GM18867 (cell line): ENCODE results near the gene DHX40.
"Not testable (repeated sequence)": the region's sequence is repeated elsewhere in the genome, so short reads cannot be mapped to it uniquely, and the experiment has no call there.

Source experiments
- ATAC-seq: cut with Tn5 transposase; IDR thresholded peaks from one replicate; pipeline ENCODE4 v1.9.1; 2021; ENCODE audit warnings: mild to moderate bottlenecking, moderate library complexity; ENCODE audit not compliant: unreplicated experiment

DHX40 gene

DNA sequence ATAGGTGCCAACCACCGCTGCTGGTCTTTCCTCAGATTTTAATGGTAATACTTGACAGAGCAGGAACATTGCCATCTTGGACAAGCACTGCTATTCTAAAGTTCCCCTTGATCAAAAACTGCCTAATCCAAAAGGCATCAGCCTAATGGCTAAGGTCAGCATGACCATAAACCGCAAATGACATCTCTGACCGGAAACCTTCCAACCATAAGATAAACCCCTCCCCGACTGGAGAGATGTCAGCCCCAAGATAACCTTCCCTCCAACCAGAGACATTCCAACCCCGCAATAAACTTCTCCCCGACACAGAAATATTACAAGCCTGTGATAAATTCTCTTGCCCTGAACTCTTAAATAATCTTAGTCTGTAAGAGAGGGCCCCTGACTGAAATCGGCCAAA is 7.4 kb upstream of the DHX40 start:
- ATAC-seq = no peak

DNA sequence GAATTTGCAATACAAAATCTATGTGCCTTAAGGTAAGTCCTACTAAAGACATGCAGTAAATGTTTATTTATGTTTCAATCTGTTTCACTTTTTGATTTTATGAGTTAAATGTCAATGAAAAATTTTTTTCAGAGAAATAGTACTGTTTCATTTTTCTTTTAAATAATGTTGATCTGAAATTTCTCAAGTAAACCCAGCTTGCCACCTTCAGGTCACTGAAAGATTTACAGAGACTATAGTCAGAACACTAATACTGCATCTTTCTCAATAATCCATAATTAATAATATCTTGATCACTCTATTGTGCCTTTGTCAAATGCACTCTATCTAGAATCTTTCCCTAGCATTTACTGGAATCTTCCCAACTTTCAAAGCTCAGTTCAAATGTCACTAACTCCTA is 6.5 kb upstream of the DHX40 start:
- ATAC-seq = no peak

DNA sequence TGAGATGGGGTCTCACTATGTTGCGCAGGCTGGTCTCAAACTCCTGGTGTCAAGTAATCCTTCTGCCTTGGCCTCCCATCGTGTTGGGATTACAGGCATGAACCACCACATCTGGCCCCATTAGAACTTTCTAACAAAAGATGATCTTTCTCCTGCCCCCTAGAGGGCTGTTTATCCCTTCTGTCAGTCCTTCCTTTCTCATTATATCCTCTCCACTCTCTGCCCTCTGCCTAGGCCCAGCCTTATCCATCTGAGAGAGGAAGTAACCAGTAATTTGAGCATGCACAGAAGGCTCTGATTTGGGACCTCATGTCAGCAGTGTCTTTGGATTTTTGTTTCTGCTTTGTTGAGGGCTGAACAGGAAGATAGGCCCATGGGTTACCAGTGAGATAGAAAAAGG is 4.4 kb upstream of the DHX40 start:
- no peak for ATAC-seq

DNA sequence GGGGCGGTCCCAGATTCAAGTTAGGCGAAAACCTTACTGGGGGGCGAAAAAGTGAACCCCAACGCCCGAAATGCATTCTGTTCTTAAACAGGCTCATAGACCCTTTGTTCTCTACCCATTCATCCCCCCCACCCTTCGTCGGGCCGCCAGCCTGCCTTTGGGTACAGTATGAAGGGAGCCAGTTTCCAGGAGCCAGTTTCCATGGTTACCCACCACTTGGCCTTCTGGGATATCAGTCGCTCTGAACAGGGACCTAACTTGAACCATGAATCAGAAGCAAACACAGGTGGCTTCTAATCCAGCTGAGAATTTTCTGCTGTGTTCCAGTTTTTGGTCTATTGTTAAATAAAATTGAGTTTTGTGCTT is 532 bp downstream of the DHX40 start:
- ATAC-seq = peak; percentile 38

DNA sequence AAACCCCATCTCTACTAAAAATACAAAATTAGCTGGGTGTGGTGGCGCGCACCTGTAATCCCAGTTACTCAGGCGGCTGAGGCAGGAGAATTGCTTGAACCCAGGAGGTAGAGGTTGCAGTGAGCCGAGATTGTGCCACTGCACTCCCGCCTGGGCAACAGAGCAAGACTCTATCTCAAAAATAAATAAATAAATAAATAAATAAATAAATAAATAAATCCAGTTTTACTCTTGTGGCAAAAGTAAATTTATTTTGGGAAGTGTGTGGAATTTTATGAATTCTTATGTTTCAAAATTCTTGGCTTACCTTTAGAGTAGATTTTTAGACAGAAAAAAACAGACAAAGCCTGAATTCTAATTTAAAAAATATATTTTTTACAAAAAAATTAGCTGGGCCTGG is 3.7 kb downstream of the DHX40 start:
- not testable (repeated sequence) for ATAC-seq

DNA sequence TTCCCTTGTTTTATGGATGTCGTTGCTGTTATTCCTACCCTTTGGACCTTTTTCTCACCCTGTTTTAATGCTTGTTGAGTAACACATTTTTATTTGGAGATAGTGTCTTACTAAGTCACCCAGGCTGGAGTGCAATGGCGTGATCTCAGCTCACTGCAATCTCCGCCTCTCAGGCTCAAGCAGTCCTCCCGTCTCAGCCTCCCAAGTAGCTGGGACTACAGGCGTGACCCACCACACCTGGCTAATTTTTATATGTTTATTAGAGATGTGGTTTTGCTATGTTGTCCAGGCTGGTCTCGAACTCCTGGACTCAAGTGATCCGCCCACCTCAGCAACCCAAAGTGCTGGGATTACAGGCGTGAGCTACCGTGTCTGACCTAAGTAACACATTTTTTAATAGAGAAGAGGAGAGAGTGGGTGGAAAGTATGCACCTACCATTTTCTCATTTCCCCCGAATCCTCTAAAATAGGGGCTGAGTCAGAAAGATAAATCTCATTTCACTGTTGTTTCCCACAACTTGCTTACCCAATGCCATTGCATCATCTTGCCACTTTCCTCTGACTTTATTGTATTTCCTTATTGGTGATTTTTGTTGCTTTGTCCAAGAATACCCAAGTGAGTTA is 7.0 kb downstream of the DHX40 start:
- ATAC-seq = no peak

DNA sequence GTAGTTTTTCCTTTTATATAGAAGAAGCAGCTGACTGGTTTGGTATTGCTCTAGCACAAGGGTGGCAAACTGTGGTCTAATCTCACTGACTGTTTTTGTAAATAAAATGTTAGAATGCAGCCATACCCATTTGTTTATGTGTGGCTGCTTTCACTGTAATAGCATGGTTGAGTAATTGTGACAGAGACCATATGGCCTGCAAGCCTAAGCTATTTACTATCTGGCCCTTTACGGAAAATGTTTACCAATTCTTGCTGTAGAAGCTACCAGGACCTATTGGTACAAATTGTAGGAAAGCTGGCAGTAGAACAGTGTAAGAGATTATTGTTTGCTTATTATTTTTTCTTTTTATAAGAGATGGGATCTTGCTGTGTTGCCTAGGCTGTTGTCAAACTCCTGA is 18.8 kb downstream of the DHX40 start:
- not testable (repeated sequence) for ATAC-seq

DNA sequence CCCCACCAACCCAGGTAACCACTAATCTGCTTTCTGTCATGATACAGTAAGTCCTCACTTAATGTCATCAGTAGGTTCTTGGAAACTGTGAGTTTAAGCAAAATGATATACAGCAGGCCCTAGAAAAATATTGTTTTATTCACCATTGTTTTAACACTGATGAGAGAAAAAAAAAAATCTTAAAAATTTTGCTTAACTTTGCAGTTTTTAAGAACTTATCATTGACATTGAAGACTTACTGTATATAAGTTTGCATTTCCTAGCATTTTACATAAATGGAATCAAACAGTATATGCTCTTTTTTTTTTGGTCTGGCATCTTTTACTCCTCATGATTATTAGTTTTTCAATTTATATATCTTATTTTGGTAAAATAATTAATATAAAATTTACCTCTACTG is 34.8 kb downstream of the DHX40 start:
- ATAC-seq = no peak

DNA sequence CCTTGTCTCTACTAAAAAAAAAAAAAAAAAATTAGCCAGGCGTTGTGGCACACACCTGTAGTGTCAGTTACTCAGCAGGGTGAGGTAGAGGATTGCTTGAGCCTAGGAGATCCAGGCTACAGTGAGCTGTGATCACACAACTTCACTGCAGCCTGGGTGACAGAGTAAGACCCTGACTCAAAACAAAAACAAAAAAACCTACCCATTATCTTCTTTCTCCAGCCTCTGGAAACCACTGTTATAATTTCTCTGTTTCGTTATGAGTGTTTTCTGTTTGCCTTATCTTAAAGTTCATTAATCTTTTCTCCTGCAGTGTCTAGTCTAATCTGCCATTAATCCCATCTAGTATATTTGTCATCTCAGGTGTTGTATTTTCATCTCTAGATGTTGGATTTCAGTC is 35.7 kb downstream of the DHX40 start:
- ATAC-seq = no peak

DNA sequence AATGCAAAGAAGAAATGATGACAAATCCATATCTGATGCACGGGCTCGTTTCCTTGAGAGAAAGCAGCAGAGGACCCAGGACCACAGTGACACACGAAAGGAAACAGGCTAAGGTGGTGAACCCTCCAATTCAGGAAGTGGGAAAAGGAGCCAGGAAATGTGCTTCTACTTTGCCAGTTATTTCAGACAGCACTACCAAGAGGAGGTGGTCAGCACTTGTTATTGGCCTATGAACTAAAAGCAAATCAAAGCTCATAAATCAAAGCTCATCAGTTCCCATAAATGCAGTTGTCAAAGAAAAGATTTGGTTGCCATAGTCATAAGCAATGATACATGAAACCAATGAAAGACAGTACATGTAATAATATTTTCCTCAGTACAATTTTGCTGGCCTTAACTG is 41.7 kb downstream of the DHX40 start:
- ATAC-seq = no peak

DNA sequence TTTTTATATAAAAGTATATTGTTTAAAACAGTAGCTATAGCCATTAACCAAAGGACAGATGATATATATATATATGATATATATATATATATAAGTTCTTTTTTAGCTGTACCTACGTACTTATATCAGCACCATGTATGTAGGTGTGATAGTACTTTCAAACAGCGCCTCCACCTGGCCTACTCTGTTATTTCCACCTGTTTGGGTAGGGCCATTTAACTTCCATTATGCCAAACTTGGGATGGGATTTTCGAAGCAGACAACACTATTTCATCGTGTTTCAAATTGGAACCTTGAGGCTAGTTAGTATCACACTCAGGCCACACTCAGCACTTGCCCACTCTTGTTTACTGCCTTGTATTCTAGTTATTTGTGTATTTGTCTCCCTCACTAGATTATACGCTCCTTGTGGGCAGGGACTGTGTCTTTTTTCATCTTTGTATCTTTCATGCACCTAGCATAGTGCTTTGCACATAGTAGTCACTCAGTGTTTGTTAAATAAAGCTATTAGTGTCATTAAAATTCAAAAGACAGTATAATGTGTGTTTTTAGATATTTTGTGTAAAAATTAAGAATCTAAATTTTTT is 42.5 kb downstream of the DHX40 start:
- ATAC-seq = no peak

DNA sequence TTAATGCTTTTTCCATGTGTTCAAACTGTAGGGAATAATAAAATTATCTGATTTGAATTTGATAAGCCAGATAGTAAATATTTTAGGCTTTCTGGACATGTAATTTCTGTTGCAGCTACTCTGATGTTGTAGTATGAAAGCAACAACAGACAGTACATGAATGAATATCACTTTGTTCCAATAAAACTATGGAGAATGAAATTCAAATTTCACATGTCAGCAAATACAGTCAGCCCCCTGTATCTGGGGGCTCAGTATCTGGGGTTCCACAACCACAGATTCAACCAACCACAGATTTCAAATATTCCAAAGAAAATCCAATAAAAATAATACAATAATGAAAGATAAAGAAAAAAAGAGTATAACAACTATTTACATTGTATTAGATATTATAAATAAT is 46.1 kb downstream of the DHX40 start:
- no peak for ATAC-seq

DNA sequence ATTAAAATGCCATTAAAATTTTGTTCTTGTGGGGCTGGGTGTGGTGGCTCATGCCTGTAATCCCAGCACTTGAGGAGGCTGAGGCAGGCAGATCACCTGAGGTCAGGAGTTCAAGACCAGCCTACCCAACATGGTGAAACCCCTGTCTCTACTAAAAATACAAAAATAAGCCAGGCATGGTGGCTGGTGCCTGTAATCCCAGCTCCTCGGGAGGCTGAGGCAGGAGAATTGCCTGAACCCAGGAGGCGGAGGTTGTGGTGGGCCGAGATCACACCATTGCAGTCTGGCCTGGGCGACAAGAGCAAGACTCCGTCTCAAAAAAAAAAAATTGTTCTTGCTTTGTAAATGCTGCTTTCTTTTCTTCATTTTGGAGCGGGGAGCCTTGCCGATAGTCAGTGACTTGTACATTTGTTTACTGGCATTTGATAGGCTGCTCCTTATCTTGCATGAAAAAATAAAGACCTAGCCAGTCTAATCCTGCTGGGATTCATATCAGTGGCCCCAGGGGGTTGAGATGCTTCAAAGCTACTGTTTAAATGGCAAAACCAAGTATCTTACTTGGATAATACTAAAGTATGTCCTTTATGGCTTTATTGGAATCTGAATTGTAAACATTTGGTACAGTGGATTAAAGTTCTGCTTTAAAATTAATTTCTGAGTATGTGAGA is 51.0 kb downstream of the DHX40 start:
- no peak for ATAC-seq

DNA sequence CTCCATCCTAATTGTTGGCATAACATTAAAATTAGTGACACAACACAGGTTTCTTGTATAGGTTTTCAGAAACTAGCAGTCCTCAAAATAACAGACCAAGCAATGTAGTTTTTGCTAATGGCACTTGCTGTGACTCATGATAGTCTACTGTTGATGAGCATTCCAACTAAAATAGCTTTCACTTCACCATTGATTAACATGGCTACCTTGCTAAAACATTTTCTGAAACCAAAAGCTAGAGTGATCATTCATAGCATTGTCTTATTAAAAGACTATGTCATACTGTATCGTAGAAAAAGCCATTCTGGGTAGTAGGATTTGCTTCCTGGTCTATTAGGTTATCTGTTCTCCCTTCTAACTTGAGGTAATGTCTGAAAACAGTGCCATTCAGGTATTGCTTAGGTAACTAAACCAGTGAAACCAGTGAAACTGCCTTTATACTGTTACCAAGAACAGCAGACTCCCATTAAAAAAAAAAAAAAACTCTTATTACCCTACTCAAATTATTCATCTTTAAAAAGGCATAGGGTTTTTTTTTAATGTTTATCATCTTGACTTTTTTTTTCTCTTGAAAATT is 51.8 kb downstream of the DHX40 start:
- no peak for ATAC-seq

DNA sequence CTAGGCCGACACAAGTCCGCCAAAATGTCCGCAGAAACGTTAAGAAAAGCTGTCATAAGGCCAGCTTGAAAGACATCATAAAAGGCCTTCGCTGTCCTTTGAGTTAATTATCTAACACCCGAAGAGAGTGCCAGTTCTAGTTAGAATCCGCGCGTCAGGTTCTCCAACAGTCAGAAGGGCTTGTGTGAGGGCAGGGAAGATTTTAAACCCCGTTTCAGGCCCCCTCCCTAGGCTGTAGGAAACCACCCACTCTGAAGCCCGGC is 53.6 kb downstream of the DHX40 start:
- no peak for ATAC-seq

DNA sequence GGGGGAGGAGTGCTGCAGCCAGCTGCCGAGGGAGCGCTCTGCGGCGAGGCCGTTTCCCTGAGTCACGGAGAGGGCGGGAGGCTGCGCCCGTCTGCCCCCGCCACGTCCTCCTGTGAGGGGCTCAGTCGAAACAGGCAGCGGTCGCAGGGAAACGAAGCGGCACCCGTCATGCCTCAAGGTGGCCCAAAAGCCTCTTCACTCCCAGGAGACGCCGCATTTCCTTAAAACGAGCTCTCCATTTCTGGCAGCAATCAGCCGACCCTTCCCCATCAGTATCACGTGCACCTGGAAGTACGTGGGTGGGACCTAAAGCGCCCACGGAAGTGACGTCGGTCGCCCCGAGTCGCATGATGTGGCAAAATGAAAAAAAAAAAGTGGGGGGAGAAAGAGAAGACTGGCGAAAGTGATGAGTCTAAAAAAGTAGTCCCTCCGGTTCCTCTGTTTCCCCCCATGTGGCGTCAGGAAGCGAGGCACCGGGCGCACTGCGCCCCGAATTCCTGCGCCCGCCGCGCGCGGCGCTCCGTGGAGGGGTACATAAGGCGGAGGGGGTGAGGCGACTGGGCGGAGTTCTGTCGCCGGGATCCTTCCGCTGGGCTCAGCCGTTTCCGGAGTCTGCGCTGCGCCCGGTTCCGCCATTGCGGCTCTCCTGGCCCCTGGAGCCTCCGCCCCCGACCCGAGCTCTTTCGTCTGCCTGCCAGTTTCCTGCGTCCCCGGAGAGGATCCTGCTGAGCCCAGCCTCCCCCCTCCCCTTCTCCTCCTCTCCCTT is 54.1 kb downstream of the DHX40 start, which contains the start of gene CLTC:
TSS of gene CLTC (plus strand) at position 598 of the 766 bp plus-strand sequence. CDS start 237 bp downstream, outside the sequence.
- ATAC-seq = peak; percentile 71

DNA sequence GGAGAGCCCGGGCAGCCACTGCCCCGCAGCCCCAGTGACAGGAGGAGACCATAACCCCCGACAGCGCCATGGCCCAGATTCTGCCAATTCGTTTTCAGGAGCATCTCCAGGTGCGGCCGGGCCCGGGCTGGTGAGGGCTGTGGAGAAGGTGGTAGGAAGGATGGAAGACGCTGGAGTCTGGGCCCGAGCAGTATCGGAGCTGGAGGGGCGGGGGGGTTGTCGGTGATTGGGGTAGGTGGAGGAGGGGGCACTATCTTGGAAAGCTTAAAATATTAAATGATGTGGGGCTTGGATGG is 54.6 kb downstream of the DHX40 start:
- no peak for ATAC-seq

DNA sequence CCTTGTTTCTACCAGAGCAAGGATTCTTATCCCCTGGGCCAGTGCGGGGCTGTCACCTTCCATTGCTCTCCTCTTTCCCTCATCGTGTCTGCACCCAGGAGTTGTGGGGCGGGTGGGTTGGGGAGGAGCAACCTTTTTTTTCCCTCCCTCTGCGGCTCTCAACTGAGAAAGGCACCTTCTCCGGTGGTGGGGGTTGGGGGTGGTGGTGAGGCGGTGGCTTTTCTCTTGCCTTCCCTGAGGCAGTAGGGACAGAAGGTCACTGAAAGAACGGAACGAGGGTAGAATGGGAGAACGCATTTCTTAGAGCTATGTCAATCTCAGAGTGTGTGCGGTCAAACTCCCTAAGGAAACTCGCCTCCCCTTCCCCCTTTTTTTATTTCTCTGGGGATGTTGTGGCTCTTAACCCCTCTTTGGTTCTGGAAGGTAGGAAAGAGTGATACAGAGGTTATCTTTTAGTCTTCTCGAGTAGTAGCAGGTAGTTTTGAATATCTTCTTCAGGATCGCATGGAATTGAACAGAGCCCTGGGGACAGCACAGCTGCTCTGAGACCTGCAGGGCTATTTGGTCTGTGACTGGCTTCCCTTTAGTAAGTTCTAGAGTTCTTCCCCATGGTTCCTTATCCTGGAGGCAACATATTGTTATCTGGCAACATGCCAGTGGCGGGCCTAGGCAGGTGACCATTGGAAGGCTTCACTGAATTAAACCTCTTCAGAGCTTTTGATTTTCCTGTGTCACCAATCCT is 55.3 kb downstream of the DHX40 start:
- ATAC-seq = no peak

DNA sequence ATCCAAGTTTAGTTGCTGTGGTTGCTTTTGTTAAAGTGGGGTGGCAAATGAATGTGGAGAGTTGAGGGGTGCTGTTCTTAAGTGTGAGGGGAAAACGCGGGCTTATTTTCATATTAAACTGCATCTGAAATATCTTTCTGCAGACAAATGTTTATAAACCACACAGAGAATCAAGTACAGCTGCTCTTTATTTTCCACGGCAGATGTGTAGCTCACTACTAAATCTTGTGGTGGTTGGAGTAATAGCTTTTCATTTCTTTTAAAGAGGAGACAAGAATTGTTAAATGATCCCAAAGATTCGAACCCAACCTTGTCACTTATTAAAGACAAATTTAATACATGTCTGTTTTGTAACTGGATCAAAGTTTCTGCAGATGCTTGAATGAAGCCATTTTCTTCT is 56.4 kb downstream of the DHX40 start:
- no peak for ATAC-seq

DNA sequence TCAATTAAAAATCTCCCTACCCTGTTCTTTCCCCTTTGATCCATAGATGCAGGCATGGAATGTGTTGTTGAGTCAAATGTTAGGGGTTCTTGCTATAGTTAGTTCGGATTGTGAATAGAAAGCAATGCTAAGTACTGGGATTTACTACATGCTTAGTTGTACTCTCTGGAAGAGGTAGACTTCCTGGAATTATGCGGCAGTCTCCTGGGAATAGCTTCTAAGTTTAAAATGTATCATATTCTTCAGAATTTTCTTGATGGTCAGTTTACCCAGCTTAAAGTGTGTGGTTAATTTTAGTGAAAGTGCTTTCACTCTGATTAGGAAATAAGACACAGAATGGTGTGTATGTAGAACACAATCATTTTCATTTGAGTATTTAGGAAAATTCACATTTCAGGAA is 57.7 kb downstream of the DHX40 start:
- ATAC-seq = no peak

DNA sequence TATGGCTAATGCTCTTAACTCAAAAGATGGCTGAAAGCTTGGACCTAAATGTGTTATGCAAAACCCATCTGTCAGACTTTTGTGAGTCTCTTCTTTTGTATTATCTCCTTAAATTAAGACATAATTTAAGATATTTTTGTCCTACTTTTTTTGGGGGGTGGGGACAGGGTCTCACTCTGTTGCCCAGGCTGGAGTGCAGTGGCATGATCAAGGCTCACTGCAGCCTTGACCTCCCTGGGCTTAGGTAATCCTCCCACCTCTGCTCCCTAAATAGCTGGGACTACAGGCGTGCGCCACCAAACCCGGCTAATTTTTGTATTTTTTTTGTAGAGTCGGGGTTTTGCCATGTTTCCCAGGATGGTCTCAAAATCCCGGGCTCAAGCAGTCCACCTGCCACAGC is 61.3 kb downstream of the DHX40 start:
- no peak for ATAC-seq
